ENCODE measurements around the gene RHOC. TPM values are rescaled to one million over a fixed set of nuclear protein-coding genes. Genes with fewer than 3 reads are reported as not detected.

The RHOC gene
- polyA plus RNA-seq, 1 donor: 293 TPM

- no peak for DNase-seq
Measured at GRCh38 chr1:112677501-112677900, 29.4 kb downstream of the RHOC start.

- no peak for DNase-seq
Measured at GRCh38 chr1:112676543-112676942, 30.4 kb downstream of the RHOC start.

- DNase-seq: no peak
Measured at GRCh38 chr1:112675728-112676381, 31.1 kb downstream of the RHOC start.

GRCh38 chr1:112674986-112675727 lies 31.8 kb downstream of the RHOC start:
- peak; percentile 66 for DNase-seq

GRCh38 chr1:112674440-112674985 lies 32.4 kb downstream of the RHOC start, which contains the start of gene MOV10:
Gene MOV10, plus strand, starts transcription at chr1:112674659. Its CDS starts 254 bp downstream, at chr1:112674913.
- peak; percentile 76 for DNase-seq

GRCh38 chr1:112673592-112674439 lies 33.1 kb downstream of the RHOC start:
- DNase-seq: peak; percentile 35

GRCh38 chr1:112672842-112673241 lies 34.1 kb downstream of the RHOC start:
- no peak for DNase-seq

GRCh38 chr1:112672009-112672408 lies 34.9 kb downstream of the RHOC start:
- DNase-seq: no peak

GRCh38 chr1:112666946-112667345 lies 40.0 kb downstream of the RHOC start:
- no peak for DNase-seq

- no peak for DNase-seq
Measured at GRCh38 chr1:112665857-112666256, 41.1 kb downstream of the RHOC start.

- DNase-seq: no peak
Measured at GRCh38 chr1:112651205-112651604, 55.7 kb downstream of the RHOC start.

Other genes with a start within 250 kb of the RHOC start
- gene WNT2B, start 198.2 kb downstream of the RHOC start, polyA plus RNA-seq (ENCODE audit: insufficient read length): 4.0 TPM
- gene ST7L, start 88.0 kb downstream of the RHOC start, polyA plus RNA-seq (ENCODE audit: insufficient read length): 20.6 TPM
- gene CAPZA1, start 87.3 kb downstream of the RHOC start, polyA plus RNA-seq (ENCODE audit: insufficient read length): 67.6 TPM
- gene MOV10, start 32.5 kb downstream of the RHOC start, polyA plus RNA-seq (ENCODE audit: insufficient read length): 58.2 TPM
- 3.8 TPM for gene PPM1J, start 8.2 kb upstream of the RHOC start, polyA plus RNA-seq (ENCODE audit: insufficient read length)
- 37.3 TPM for gene SLC16A1, start 249.1 kb upstream of the RHOC start, polyA plus RNA-seq (ENCODE audit: insufficient read length)